Suprapubic skin (tissue), 4 donors: ENCODE results near the gene GJC1.

Experiments
- EP300 ChIP-seq: sonication (generic); formaldehyde crosslinking; IDR thresholded peaks from one replicate; pipeline ENCODE4 v1.6.1; 2017; ENCODE audit warnings: antibody characterized with exemption
- POLR2A ChIP-seq, 2 donors: fragments of 450-650 bp; IDR thresholded peaks; one replicate each; pipeline ENCODE4 v1.6.1; 2017; ENCODE audit warnings: antibody characterized with exemption in 2 of 2, mild to moderate bottlenecking in 2 of 2, moderate library complexity in 2 of 2
- POLR2AphosphoS5 ChIP-seq, 3 donors: sonication (generic); formaldehyde crosslinking; IDR thresholded peaks; one replicate each; pipeline ENCODE4 v1.6.1; 2017; ENCODE audit warnings: antibody characterized with exemption in 3 of 3
- TF ChIP-seq, protein P1 (sequence below), 2 donors: fragments of 200-600 bp in 1 of 2; fragments of 450-650 bp in 1 of 2; sonication (generic) in 1 of 2; IDR thresholded peaks; one replicate each; pipeline ENCODE4 v1.5.1; 2016 to 2019; ENCODE audit warnings: antibody characterized with exemption in 2 of 2, mild to moderate bottlenecking in 1 of 2, moderate library complexity in 1 of 2

DNA sequence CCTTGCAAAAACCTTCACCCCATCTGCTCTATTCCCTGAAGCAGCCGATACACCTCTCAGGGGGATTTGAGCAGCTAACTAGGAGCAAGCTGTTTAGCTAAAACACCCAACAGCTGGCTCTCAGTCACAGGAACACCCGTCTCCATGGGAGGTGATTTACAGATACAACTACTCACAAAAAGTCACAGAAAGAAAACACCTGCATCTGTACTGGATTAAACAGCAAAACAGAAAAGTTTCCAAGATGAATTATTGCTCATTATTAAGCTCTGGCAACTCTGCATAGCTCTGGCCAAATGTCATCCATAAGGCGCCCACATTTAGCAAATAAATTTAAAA lies 22.3 kb downstream of the GJC1 start:
- TF ChIP-seq, protein P1, sequence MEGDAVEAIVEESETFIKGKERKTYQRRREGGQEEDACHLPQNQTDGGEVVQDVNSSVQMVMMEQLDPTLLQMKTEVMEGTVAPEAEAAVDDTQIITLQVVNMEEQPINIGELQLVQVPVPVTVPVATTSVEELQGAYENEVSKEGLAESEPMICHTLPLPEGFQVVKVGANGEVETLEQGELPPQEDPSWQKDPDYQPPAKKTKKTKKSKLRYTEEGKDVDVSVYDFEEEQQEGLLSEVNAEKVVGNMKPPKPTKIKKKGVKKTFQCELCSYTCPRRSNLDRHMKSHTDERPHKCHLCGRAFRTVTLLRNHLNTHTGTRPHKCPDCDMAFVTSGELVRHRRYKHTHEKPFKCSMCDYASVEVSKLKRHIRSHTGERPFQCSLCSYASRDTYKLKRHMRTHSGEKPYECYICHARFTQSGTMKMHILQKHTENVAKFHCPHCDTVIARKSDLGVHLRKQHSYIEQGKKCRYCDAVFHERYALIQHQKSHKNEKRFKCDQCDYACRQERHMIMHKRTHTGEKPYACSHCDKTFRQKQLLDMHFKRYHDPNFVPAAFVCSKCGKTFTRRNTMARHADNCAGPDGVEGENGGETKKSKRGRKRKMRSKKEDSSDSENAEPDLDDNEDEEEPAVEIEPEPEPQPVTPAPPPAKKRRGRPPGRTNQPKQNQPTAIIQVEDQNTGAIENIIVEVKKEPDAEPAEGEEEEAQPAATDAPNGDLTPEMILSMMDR (IDR thresholded peaks at IDR 0.05): no peak
- TF ChIP-seq EP300 (no peak), POLR2A (IDR thresholded peaks at IDR 0.05) (no peak), POLR2AphosphoS5 (IDR thresholded peaks at IDR 0.05) (no peak)
